B cell (primary cell): Measurements from ENCODE around the gene TMEM266. TPM values are rescaled to one million over a fixed set of nuclear protein-coding genes. Genes with fewer than 3 reads are reported as not detected.

Experiments used
- ATAC-seq: fragments of 200-7000 bp; cut with Tn5 transposase; one replicate; pipeline ENCODE4 v1.10.0; 2021; ENCODE audit warnings: low read depth, mild to moderate bottlenecking, moderate number of reproducible peaks, moderate library complexity
- CTCF ChIA-PET: fragments of 350-600 bp; sonication (Branson Sonifier 250); formaldehyde crosslinking; loops from one replicate; lab custom pipeline; 2021; ENCODE audit warnings: antibody characterized with exemption, inconsistent platforms; lab: Charles Lee
- POLR2A ChIA-PET: fragments of 350-600 bp; sonication (Branson Sonifier 250); formaldehyde crosslinking; loops from one replicate; lab custom pipeline; 2021; ENCODE audit warnings: antibody characterized with exemption; lab: Charles Lee
- DNase-seq: peaks from one replicate; pipeline ENCODE4 v3.0.0; 2013
- H2AFZ ChIP-seq: 2 replicates; pipeline ENCODE4 v1.6.1; 2012; ENCODE audit warnings: mild to moderate bottlenecking, low read depth, low read length; ENCODE audit not compliant: insufficient read depth, poor library complexity, severe bottlenecking
- H3K27ac ChIP-seq, 2 donors: 1 replicate in 1 of 2; 2 replicates in 1 of 2; pipeline ENCODE4 v1.5.1; 2012 to 2013; ENCODE audit warnings: low read length in 2 of 2, mild to moderate bottlenecking in 2 of 2, moderate library complexity in 1 of 2
- H3K27me3 ChIP-seq, 4 experiments: fragments of 200-600 bp in 1 of 4; sonication (generic) in 1 of 4; replicated peaks in 1 of 4; 1 replicate in 2 of 4; 2 replicates in 2 of 4; pipeline versions ENCODE4 v1.6.1 to v1.7.0; 2013 to 2016; ENCODE audit warnings: low read length in 3 of 4, mild to moderate bottlenecking in 2 of 4, mixed read lengths in 1 of 4, moderate library complexity in 1 of 4; ENCODE audit not compliant: insufficient read depth in 4 of 4, control insufficient read depth in 3 of 4; ENCODE audit errors: control extremely low read depth in 1 of 4
- H3K36me3 ChIP-seq, 2 experiments: replicated peaks in 1 of 2; 1 replicate in 1 of 2; 2 replicates in 1 of 2; pipeline versions ENCODE4 v1.6.1 to v1.7.1; 2013; ENCODE audit warnings: low read length in 1 of 2; ENCODE audit not compliant: insufficient read depth in 2 of 2, control insufficient read depth in 1 of 2; ENCODE audit errors: control extremely low read depth in 1 of 2, extremely low read depth in 1 of 2
- H3K4me1 ChIP-seq, 2 donors: fragments of 200-600 bp in 1 of 2; sonication (generic) in 1 of 2; 1 replicate in 1 of 2; 2 replicates in 1 of 2; pipeline versions ENCODE4 v1.5.1 to v1.6.1; 2013 to 2017; ENCODE audit warnings: low read length in 2 of 2; ENCODE audit not compliant: control insufficient read depth in 2 of 2, insufficient read depth in 2 of 2
- H3K4me2 ChIP-seq: replicated peaks from 2 replicates; pipeline ENCODE3; 2012; ENCODE audit warnings: mild to moderate bottlenecking, low read depth, low read length; ENCODE audit not compliant: poor library complexity, severe bottlenecking
- H3K4me3 ChIP-seq, 5 experiments: fragments of 200-600 bp in 1 of 5; sonication (generic) in 1 of 5; 1 replicate in 3 of 5; 2 replicates in 2 of 5; pipeline versions ENCODE4 v1.5.1 to v1.7.0; 2011 to 2016; ENCODE audit warnings: low read length in 4 of 5, mild to moderate bottlenecking in 4 of 5, low read depth in 2 of 5, control low read depth in 1 of 5, moderate library complexity in 1 of 5; ENCODE audit not compliant: insufficient read depth in 1 of 5; ENCODE audit errors: control extremely low read depth in 1 of 5, extremely low read depth in 1 of 5
- H3K79me2 ChIP-seq: fragments of 200-600 bp; sonication (generic); one replicate; pipeline ENCODE4 v1.6.0; 2016; ENCODE audit warnings: low read length; ENCODE audit not compliant: control insufficient read depth, insufficient read depth
- H3K9ac ChIP-seq: fragments of 200-600 bp; sonication (generic); 2 replicates; pipeline ENCODE4 v1.6.1; 2017; ENCODE audit warnings: mild to moderate bottlenecking, low read length, moderate library complexity
- H3K9me3 ChIP-seq, 3 donors: one replicate each; pipeline versions ENCODE4 v1.6.1 to v1.7.1; 2013; ENCODE audit warnings: low read length in 2 of 3; ENCODE audit not compliant: control insufficient read depth in 2 of 3, insufficient read depth in 1 of 3; ENCODE audit errors: control extremely low read depth in 1 of 3
- H4K20me1 ChIP-seq: 2 replicates; pipeline ENCODE4 v1.6.0; 2012; ENCODE audit warnings: mild to moderate bottlenecking, low read length; ENCODE audit not compliant: insufficient read depth, control insufficient read depth, poor library complexity, severe bottlenecking
- H3K27ac Mint-ChIP-seq: one replicate; pipeline ENCODE4 v1.8.0; 2021; ENCODE audit warnings: mixed read lengths
- H3K27me3 Mint-ChIP-seq: one replicate; pipeline ENCODE4 v1.8.0; 2021; ENCODE audit warnings: mixed read lengths
- H3K4me1 Mint-ChIP-seq: one replicate; pipeline ENCODE4 v1.8.0; 2021; ENCODE audit warnings: mixed read lengths
- H3K4me3 Mint-ChIP-seq: one replicate; pipeline ENCODE4 v1.8.0; 2021; ENCODE audit warnings: mixed read lengths
- H3K9me3 Mint-ChIP-seq: one replicate; pipeline ENCODE4 v1.8.0; 2022; ENCODE audit warnings: mixed read lengths; ENCODE audit not compliant: insufficient read depth
- CTCF ChIP-seq: fragments of 200-600 bp; IDR thresholded peaks from one replicate; pipeline ENCODE4 v1.8.0; 2022; ENCODE audit warnings: antibody characterized with exemption, mild to moderate bottlenecking
- EZH2 ChIP-seq: IDR thresholded peaks from 2 replicates; pipeline ENCODE4 v1.6.1; 2012; ENCODE audit warnings: borderline replicate concordance, low read depth, mild to moderate bottlenecking, moderate library complexity, low read length; ENCODE audit not compliant: insufficient read depth, poor library complexity, severe bottlenecking
- WGBS: methylation state at CpG from one replicate; pipeline ENCODE4 v1.1.5; 2013; ENCODE audit warnings: missing lambda C conversion rate; ENCODE audit not compliant: insufficient coverage; 5-methylcytosine and 5-hydroxymethylcytosine counted together
- intact Hi-C: fragments of 100-400 bp; cut with micrococcal nuclease; formaldehyde crosslinking; loops from one replicate; pipeline ENCODE4 v1.10.0; 2022
- polyA plus RNA-seq: library from polyadenylated mRNA; depleted of rRNA; stranded (reverse); fragments of >200 nt; gene quantifications from 2 replicates; pipeline ENCODE4 v1.2.3, GENCODE V29; 2012
- total RNA-seq, 2 donors: library from RNA; stranded (reverse); fragments of 120-200 nt in 1 of 2; gene quantifications; 1 replicate in 1 of 2; 2 replicates in 1 of 2; pipeline versions ENCODE4 v1.2.3 to v1.2.4, GENCODE V29; 2013 to 2022

The TMEM266 gene
- total and polyA plus RNA-seq, 2 donors (not counting 1 experiment from before 2014, with no cell fraction given) = not detected

- 95% methylated on average over 3 of the region's 4 CpGs for WGBS
- no peaks in the 10 kb centered on the region for H3K4me1 Mint-ChIP-seq
- POLR2A ChIA-PET = no interaction called here
These were observed 174.6 kb downstream of the TMEM266 start for GRCh38 chr15:76234337-76234889.

More at GRCh38 chr15:76234337-76234889, 174.6 kb downstream of the TMEM266 start:
- no peak overlapping the region for H3K4me3 ChIP-seq
- ATAC-seq = no peak
- no peak overlapping the region for H3K9ac ChIP-seq
- Mint-ChIP-seq H3K27me3 (no peaks in the 10 kb centered on the region), H3K4me3 (no peak overlapping the region), H3K9me3 (no peaks in the 10 kb centered on the region), H3K27ac (no peak overlapping the region)
- TF ChIP-seq EZH2 (no peak), CTCF (no peak)
- H3K27me3 ChIP-seq = no peaks in the 10 kb centered on the region
- H3K36me3 ChIP-seq = peaks cover 2 to 8% of the 10 kb centered on the region in 2 experiments
- no peak for DNase-seq
- intact Hi-C loops = loop anchor here (2.0 to 10.0 kb wide), 3 partner anchors 50 to 630 kb away; no protein-coding TSS in a partner anchor
- no peak overlapping the region for H2AFZ ChIP-seq
- H3K4me2 ChIP-seq = no peak overlapping the region
- H4K20me1 ChIP-seq = no peaks in the 10 kb centered on the region
- no peaks in the 10 kb centered on the region for H3K79me2 ChIP-seq
- H3K9me3 ChIP-seq = no peaks in the 10 kb centered on the region
- CTCF ChIA-PET = interaction anchor here (1.0 to 2.4 kb wide), 7 partner anchors 7 to 795 kb away, joined by 3 to 13 read pairs (median 4); no protein-coding TSS in a partner anchor
- no peaks in the 10 kb centered on the region for H3K4me1 ChIP-seq
- H3K27ac ChIP-seq = no peak overlapping the region
